Measurements from ENCODE around the gene CHIT1. TPM values are rescaled to one million over a fixed set of nuclear protein-coding genes. Genes with fewer than 3 reads are reported as not detected.

The CHIT1 gene
- total and polyA plus RNA-seq, 8 donors, result 0.09 to 3.0 (median 0.24) TPM; not detected in 1

DNA sequence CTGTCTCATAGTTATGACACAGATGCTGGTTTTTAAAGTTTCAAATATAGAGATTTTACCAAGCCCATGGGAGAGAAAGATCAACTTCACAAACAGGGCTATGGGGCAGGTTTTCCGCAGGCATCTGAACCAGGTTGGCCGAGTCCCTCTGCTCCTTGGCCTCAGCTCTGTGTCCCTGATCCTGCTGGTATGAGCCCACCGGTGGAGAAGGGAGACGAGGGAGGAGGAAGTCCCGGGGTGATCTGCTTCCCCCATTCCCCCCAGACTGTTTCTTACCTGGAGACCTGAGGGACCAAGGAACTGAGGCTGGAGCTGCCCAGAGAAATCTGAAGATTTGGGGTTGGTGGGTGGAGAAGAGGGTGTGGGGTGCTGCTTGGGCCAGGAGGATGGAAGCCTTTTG, 46.9 kb upstream of the CHIT1 start:
- ATAC-seq, result no peak
- Histone ChIP-seq H3K4me1 (peaks cover 5 to 82% of the 10 kb centered on the region in 2 donors), H3K4me3 (no peak overlapping the region), H3K27ac (no peak overlapping the region), H3K36me3 (no peaks in the 10 kb centered on the region), H3K27me3 (no peaks in the 10 kb centered on the region), H3K9me3 (no peaks in the 10 kb centered on the region)
- TF ChIP-seq CTCF (IDR thresholded peaks at IDR 0.05), result no peak
- intact Hi-C loops (cut with DNase I), result loop anchor here in 1 of 2 donors (10.0 kb wide), 1 partner anchor 208 kb away; no protein-coding TSS in a partner anchor
- no peak for DNase-seq

DNA sequence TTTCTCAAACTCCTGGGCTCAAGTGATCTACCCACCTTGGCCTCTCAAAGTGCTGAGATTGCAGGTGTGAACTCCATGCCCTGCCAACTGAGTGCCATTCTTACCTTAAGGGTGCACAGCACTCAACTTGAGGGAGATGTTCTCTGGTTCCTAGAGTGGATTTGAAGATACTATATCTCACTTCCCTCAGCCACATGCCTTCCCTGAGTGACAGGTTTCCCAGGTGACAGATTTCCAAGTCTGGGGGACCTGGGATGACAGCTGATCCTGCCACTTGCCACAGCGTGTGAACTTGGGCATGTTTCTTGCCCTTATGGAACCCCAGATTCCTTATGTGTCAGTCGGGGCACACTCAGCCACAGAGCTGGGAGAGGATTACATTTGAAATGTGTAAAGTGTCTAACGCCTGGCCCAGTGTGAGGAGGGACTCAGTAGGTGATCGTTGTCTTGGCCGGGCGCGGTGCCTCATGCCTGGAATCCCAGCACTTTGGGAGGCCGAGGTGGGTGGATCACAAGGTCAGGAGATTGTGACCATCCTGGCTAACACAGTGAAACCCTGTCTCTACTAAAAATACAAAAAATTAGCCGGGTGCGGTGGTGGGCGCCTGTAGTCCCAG, 46.3 kb upstream of the CHIT1 start:
- no peak overlapping the region for H3K4me3 ChIP-seq
- no peaks in the 10 kb centered on the region for H3K27me3 ChIP-seq
- intact Hi-C loops (cut with DNase I), result loop anchor here in 1 of 2 donors (10.0 kb wide), 1 partner anchor 209 kb away; no protein-coding TSS in a partner anchor
- TF ChIP-seq CTCF (IDR thresholded peaks at IDR 0.05), result no peak
- ATAC-seq, result no peak
- no peak for DNase-seq
- no peak overlapping the region for H3K27ac ChIP-seq
- peaks cover 9 to 82% of the 10 kb centered on the region in 2 donors for H3K4me1 ChIP-seq
- no peaks in the 10 kb centered on the region for H3K36me3 ChIP-seq
- no peaks in the 10 kb centered on the region for H3K9me3 ChIP-seq

DNA sequence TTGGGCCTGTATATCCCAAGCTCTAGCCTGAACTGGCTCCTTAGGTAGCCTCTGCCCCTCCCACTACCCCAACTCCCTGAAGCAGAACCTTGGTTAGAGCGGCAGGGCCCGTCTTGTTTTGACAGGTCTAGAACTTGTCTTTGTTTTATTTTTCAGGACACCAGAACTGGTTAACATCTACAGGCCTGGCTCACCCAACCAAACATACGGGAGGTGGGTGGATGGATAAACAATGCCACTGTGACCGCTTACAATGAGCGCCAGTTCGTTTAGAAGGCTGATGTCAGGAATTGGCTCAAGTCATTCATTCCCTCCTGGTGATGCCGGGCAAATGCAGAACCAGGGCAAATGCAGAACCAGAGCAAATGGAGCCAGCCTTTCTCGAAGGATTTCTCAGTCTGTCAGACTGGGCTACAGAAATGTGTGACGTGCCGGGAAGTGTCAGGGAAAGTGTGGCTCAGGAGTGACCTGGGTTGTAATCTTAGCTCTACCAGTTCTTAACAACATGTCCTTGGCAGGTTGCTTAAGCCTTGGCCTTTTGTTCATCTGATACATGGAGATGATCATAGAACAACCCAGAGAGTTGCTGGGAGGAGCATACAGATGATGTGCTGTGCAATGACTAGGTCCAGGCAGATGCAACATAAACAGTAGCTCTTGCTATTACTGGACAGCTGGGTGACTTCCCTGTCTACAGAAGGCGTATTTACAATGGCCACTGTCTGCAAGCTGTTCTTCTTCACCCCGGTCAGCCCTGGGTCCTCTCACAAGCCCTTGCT, 45.3 kb upstream of the CHIT1 start:
- no peak for TF ChIP-seq CTCF (IDR thresholded peaks at IDR 0.05)
- intact Hi-C loops (cut with DNase I), result loop anchor here in 1 of 2 donors (5.0 to 10.0 kb wide), 2 partner anchors 63 to 210 kb away; no protein-coding TSS in a partner anchor
- no peaks in the 10 kb centered on the region for H3K36me3 ChIP-seq
- ATAC-seq (no peak), DNase-seq (no peak)
- no peaks in the 10 kb centered on the region for H3K9me3 ChIP-seq
- H3K27me3 ChIP-seq, result no peaks in the 10 kb centered on the region
- peaks cover 9 to 85% of the 10 kb centered on the region in 2 donors for H3K4me1 ChIP-seq
- peak overlapping the region; percentile 72 to 92 for H3K27ac ChIP-seq
- no peak overlapping the region for H3K4me3 ChIP-seq

DNA sequence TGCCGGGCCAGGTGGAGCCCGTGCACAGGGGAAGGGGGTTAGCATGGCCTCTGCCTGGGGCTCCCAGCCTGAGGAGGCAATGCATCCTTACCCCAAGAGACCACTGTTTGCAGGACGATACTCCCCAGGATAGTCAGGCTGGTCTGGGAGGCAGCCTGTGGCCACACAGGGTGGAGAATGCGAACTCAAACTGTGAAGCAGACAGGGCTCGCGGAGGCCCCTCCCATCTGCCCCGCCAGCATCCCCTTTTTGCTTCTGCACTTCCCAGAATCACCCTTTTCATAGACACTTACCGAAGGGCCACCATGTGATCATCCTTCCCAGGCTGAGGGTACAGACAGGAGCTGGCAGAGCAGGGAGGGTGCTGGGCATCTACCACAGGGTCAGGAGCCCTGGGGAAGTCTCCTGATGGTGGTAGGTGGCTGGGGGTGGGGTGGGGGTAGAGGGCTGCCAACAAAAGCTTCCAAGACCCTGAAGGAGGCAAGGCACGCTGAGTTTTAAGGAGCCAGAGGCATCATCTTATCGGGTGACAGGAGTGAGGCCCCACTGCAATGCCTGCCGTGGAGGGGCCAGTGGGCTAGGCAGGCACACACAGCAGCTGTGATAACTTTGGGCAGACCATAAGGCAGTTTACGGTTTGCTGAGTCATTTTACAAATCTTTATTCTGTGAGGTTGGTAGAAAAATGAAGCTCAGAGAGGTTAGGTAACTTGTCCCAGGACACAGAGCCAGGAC, 44.6 kb upstream of the CHIT1 start:
- no peak for TF ChIP-seq CTCF (IDR thresholded peaks at IDR 0.05)
- Histone ChIP-seq H3K36me3 (no peaks in the 10 kb centered on the region), H3K27ac (peak overlapping the region; percentile 72 to 92), H3K4me3 (peak overlapping the region in 1 of 2 donors; percentile 44), H3K4me1 (peaks cover 9 to 89% of the 10 kb centered on the region in 2 donors), H3K27me3 (no peaks in the 10 kb centered on the region), H3K9me3 (no peaks in the 10 kb centered on the region)
- intact Hi-C loops (cut with DNase I), result loop anchor here in 1 of 2 donors (5.0 to 10.0 kb wide), 2 partner anchors 63 to 211 kb away; no protein-coding TSS in a partner anchor
- peak; percentile 22 for ATAC-seq
- peak in 2 of 4 donors; percentile 84 to 92 for DNase-seq
